PFSK-1 (cell line): Measurements from ENCODE around the gene WDR81.

Experiments used
- FOXP2 ChIP-seq: optimal IDR thresholded peaks from 2 replicates; pipeline ENCODE3; 2011; ENCODE audit warnings: borderline replicate concordance, control low read depth, inconsistent platforms; ENCODE audit not compliant: insufficient read depth; ENCODE audit errors: extremely low read length, extremely low read depth
- POLR2AphosphoS5 ChIP-seq: IDR thresholded peaks from 2 replicates; pipeline ENCODE4 v1.6.1; 2012; ENCODE audit warnings: low read depth, mild to moderate bottlenecking, control low read depth, low read length, moderate library complexity
- SIN3A ChIP-seq: IDR thresholded peaks from 2 replicates; pipeline ENCODE4 v1.6.1; 2012; ENCODE audit warnings: mild to moderate bottlenecking, low read length, moderate library complexity, borderline replicate concordance; ENCODE audit not compliant: insufficient read depth
- TAF1 ChIP-seq: IDR thresholded peaks from 2 replicates; pipeline ENCODE4 v1.6.1; 2012; ENCODE audit warnings: low read length, control low read depth, borderline replicate concordance; ENCODE audit not compliant: insufficient read depth
- TF ChIP-seq, protein P1 (sequence below), 2 experiments: IDR thresholded peaks; 2 replicates each; pipeline versions ENCODE4 v1.6.1 to v1.8.0; 2011 to 2012; ENCODE audit warnings: low read depth in 2 of 2, low read length in 2 of 2, control low read depth in 1 of 2, inconsistent platforms in 1 of 2, mild to moderate bottlenecking in 1 of 2, moderate library complexity in 1 of 2; ENCODE audit not compliant: insufficient read depth in 1 of 2

Gene WDR81

DNA sequence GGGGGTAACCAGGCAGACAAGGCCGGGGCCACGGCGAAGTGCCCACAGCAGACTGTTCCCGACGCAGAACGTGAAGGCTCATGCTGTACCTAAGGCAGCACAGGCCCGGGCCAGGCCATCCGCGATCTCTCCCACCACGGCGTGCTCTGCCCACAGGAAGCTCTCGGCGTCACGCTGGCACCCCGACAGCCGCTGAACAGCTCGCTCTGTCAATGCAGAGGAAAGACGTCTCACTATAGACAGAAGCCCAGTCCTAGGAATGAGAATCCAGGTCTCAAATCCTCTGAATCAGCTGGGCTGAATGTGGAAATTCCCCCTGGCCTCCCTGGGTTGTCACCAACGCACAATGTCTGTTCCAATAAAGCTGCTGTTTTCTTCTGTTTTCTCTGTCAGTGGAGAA is 58.8 kb downstream of the WDR81 start:
- TF ChIP-seq, protein P1, sequence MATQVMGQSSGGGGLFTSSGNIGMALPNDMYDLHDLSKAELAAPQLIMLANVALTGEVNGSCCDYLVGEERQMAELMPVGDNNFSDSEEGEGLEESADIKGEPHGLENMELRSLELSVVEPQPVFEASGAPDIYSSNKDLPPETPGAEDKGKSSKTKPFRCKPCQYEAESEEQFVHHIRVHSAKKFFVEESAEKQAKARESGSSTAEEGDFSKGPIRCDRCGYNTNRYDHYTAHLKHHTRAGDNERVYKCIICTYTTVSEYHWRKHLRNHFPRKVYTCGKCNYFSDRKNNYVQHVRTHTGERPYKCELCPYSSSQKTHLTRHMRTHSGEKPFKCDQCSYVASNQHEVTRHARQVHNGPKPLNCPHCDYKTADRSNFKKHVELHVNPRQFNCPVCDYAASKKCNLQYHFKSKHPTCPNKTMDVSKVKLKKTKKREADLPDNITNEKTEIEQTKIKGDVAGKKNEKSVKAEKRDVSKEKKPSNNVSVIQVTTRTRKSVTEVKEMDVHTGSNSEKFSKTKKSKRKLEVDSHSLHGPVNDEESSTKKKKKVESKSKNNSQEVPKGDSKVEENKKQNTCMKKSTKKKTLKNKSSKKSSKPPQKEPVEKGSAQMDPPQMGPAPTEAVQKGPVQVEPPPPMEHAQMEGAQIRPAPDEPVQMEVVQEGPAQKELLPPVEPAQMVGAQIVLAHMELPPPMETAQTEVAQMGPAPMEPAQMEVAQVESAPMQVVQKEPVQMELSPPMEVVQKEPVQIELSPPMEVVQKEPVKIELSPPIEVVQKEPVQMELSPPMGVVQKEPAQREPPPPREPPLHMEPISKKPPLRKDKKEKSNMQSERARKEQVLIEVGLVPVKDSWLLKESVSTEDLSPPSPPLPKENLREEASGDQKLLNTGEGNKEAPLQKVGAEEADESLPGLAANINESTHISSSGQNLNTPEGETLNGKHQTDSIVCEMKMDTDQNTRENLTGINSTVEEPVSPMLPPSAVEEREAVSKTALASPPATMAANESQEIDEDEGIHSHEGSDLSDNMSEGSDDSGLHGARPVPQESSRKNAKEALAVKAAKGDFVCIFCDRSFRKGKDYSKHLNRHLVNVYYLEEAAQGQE (IDR thresholded peaks at IDR 0.05; ENCODE audit: insufficient read depth in 1 of 2, low read depth in 2 of 2, low read length in 2 of 2): no peak
- TF ChIP-seq SIN3A (no peak), POLR2AphosphoS5 (no peak), FOXP2 (no peak), TAF1 (no peak)

DNA sequence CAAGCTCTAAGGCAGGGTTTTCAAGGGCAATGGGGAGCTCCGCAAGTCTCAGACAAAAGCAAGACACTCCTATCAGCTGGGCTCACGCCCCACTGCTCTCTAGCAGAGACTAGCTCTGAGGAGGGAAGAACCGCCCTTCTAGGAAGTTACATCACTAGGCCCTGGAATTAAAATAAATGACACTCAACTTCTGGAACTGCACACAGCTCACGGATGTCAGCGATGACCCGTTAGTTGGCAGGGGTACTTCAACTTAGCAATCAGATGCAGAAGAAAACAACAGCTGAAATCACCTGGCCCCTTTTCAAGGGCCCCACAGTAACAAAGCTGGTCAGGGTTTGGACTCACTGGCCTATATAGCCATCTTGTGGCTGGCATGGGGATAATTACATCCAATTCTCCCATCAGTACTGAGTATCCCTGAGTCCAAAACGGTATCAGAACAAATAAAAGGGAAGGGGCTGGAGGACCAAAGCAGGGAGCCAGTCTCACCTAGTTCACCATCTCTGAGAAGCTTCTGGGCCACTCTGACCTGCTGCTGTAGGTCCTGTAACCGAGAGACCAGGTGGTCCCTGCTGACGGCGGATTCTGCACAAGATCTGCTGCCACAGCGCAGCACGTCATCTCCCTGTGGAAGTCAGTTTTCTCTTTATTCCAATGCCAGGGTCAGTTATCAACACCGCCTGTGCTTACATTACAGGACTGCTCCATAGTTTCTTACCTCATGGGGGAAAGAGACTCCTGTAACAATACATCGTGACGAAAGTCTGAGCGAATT is 59.5 kb downstream of the WDR81 start:
- TF ChIP-seq SIN3A (no peak), POLR2AphosphoS5 (no peak), TAF1 (no peak), FOXP2 (no peak)
- TF ChIP-seq, protein P1 (IDR thresholded peaks at IDR 0.05; ENCODE audit: insufficient read depth in 1 of 2, low read depth in 2 of 2, low read length in 2 of 2): no peak

DNA sequence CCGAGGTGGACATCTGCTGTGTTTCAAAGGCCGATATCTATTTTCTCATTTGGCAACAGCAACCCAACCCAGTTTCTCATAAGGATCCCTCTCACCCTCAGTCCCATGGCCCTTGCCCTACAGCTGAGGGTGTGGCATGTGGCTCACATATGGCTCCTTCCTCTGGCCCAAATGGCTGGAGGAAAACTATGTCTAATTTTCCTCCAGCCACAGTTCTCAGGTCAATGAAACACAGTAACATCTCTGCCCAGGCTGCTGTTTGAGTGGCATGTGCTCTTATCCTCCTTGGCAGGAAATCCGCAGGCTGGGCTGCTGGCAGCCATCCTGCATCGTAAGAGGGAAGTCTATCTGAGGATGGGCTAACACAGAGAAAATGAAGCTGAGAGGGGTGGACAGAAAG is 61.4 kb downstream of the WDR81 start:
- no peak for TF ChIP-seq TAF1
- TF ChIP-seq, protein P1 (IDR thresholded peaks at IDR 0.05; ENCODE audit: insufficient read depth in 1 of 2, low read depth in 2 of 2, low read length in 2 of 2): no peak
- no peak for TF ChIP-seq FOXP2
- no peak for TF ChIP-seq SIN3A
- no peak for TF ChIP-seq POLR2AphosphoS5

GRCh38 chr17:1786708-1787107 is 62.2 kb downstream of the WDR81 start:
- TF ChIP-seq, protein P1 (IDR thresholded peaks at IDR 0.05; ENCODE audit: insufficient read depth in 1 of 2, low read depth in 2 of 2, low read length in 2 of 2): no peak
